Hypothalamus (tissue), 51 donors: ENCODE measurements around the gene ZFAND3.
"Not testable (repeated sequence)": the region's sequence is repeated elsewhere in the genome, so short reads cannot be mapped to it uniquely, and the experiment has no call there.

ENCODE experiments used
- DNase-seq, 51 donors: peaks; one replicate each; lab custom pipeline; 2025; lab: John Stamatoyannopoulos, UW

The ZFAND3 gene

GRCh38 chr6:37889486-37889885 lies 70.0 kb downstream of the ZFAND3 start:
- no peak for DNase-seq

GRCh38 chr6:37891072-37891471 lies 71.5 kb downstream of the ZFAND3 start:
- DNase-seq: no peak

GRCh38 chr6:37893257-37893656 lies 73.7 kb downstream of the ZFAND3 start:
- no peak for DNase-seq

- not testable (repeated sequence) for DNase-seq
Observed at GRCh38 chr6:37893734-37894133, 74.2 kb downstream of the ZFAND3 start.

GRCh38 chr6:37894585-37894984 lies 75.1 kb downstream of the ZFAND3 start:
- DNase-seq: no peak

- no peak for DNase-seq
Observed at GRCh38 chr6:37897321-37897720, 77.8 kb downstream of the ZFAND3 start.

GRCh38 chr6:37897818-37898515 lies 78.4 kb downstream of the ZFAND3 start:
- DNase-seq: no peak

- no peak for DNase-seq
Observed at GRCh38 chr6:37903351-37904340, 84.1 kb downstream of the ZFAND3 start.

GRCh38 chr6:37904590-37904989 lies 85.1 kb downstream of the ZFAND3 start:
- DNase-seq: no peak

GRCh38 chr6:37906121-37906520 lies 86.6 kb downstream of the ZFAND3 start:
- no peak for DNase-seq

GRCh38 chr6:37910998-37911397 lies 91.5 kb downstream of the ZFAND3 start:
- no peak for DNase-seq

GRCh38 chr6:37913210-37913609 lies 93.7 kb downstream of the ZFAND3 start:
- DNase-seq: no peak

- DNase-seq: no peak
Observed at GRCh38 chr6:37915463-37915862, 95.9 kb downstream of the ZFAND3 start.

GRCh38 chr6:37916149-37916548 lies 96.6 kb downstream of the ZFAND3 start:
- no peak for DNase-seq

GRCh38 chr6:37916675-37917074 lies 97.1 kb downstream of the ZFAND3 start:
- no peak for DNase-seq

GRCh38 chr6:37917566-37917965 lies 98.0 kb downstream of the ZFAND3 start:
- no peak for DNase-seq

GRCh38 chr6:37919417-37920157 lies 100.1 kb downstream of the ZFAND3 start:
- DNase-seq: no peak

- no peak for DNase-seq
Observed at GRCh38 chr6:37920667-37921066, 101.1 kb downstream of the ZFAND3 start.

GRCh38 chr6:37922563-37922962 lies 103.0 kb downstream of the ZFAND3 start:
- DNase-seq: no peak

GRCh38 chr6:37923514-37923913 lies 104.0 kb downstream of the ZFAND3 start:
- no peak for DNase-seq

GRCh38 chr6:37926661-37927060 lies 107.1 kb downstream of the ZFAND3 start:
- DNase-seq: no peak
